Esophagus muscularis mucosa (tissue), 4 donors: Measurements from ENCODE around the gene MIGA2.

ENCODE experiments used
- CTCF ChIP-seq, 3 experiments: fragments of 200-600 bp in 2 of 3; fragments of 450-650 bp in 1 of 3; sonication (generic) in 2 of 3; IDR thresholded peaks; one replicate each; pipeline ENCODE4 v1.5.1; 2017 to 2019; ENCODE audit warnings: antibody characterized with exemption in 3 of 3, mild to moderate bottlenecking in 2 of 3, moderate library complexity in 1 of 3
- EP300 ChIP-seq: sonication (generic); formaldehyde crosslinking; IDR thresholded peaks from one replicate; pipeline ENCODE4 v1.6.1; 2017; ENCODE audit warnings: antibody characterized with exemption
- POLR2A ChIP-seq: fragments of 450-650 bp; IDR thresholded peaks from one replicate; pipeline ENCODE4 v1.6.1; 2017; ENCODE audit warnings: antibody characterized with exemption, moderate library complexity, mild to moderate bottlenecking, low read depth

GRCh38 chr9:129013674-129014073 lies 22.8 kb upstream of the MIGA2 start:
- TF ChIP-seq CTCF (IDR thresholded peaks at IDR 0.05) (no peak), EP300 (no peak), POLR2A (no peak)
